ENCODE results near the gene ADAMTSL3. TPM values are rescaled to one million over a fixed set of nuclear protein-coding genes. Genes with fewer than 3 reads are reported as not detected.

Gene ADAMTSL3
- total and polyA plus RNA-seq, 2 donors (not counting 1 experiment from before 2014, with no cell fraction given) = 0.01 TPM; not detected in 1

DNA sequence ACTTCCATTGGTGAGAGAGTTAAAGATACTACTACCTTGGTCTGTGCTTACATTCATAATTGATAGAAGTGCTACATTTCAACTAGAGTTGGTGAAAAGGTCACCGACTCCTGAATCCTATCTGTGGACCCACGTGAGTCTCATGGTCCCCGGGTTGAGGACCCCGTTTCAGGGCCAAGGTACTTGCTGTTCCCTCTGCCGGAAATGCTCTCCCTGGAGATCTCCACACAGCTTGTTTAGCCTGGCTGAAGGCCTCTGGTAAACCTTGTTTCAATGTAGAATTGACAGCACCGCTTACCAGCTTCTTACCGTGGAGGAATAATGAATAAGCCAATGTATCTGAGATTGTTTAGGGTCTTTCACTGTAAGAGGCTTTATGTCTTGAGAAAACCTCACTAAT lies 355.7 kb downstream of the ADAMTSL3 start:
- Histone ChIP-seq H4K20me1 (ENCODE audit: control insufficient read depth, insufficient read depth, low read length, poor library complexity, severe bottlenecking) (no peaks in the 10 kb centered on the region), H3K9me3 (ENCODE audit: control extremely low read depth in 1 of 3, control insufficient read depth in 2 of 3, insufficient read depth in 1 of 3, low read length in 2 of 3) (peaks cover 0 to 3% (median 0%) of the 10 kb centered on the region in 3 donors), H2AFZ (ENCODE audit: insufficient read depth, low read depth, low read length, poor library complexity, severe bottlenecking) (no peak overlapping the region), H3K27ac (ENCODE audit: low read length in 2 of 2) (no peak overlapping the region), H3K4me2 (replicated peaks; ENCODE audit: low read depth, low read length, poor library complexity, severe bottlenecking) (no peak overlapping the region), H3K27me3 (replicated peaks in 1 of 4; ENCODE audit: control extremely low read depth in 1 of 4, control insufficient read depth in 3 of 4, insufficient read depth in 4 of 4, low read length in 3 of 4) (no peaks in the 10 kb centered on the region), H3K79me2 (ENCODE audit: control insufficient read depth, insufficient read depth, low read length) (no peaks in the 10 kb centered on the region), H3K4me1 (ENCODE audit: control insufficient read depth in 2 of 2, insufficient read depth in 2 of 2, low read length in 2 of 2) (no peaks in the 10 kb centered on the region), H3K36me3 (replicated peaks in 1 of 2; ENCODE audit: control extremely low read depth in 1 of 2, control insufficient read depth in 1 of 2, extremely low read depth in 1 of 2, insufficient read depth in 2 of 2, low read length in 1 of 2) (no peaks in the 10 kb centered on the region), H3K4me3 (ENCODE audit: control extremely low read depth in 1 of 5, extremely low read depth in 1 of 5, insufficient read depth in 1 of 5, low read depth in 2 of 5, low read length in 4 of 5) (no peak overlapping the region), H3K9ac (ENCODE audit: low read length) (no peak overlapping the region)
- ATAC-seq (ENCODE audit: low read depth) = no peak
- TF ChIP-seq EZH2 (IDR thresholded peaks at IDR 0.05; ENCODE audit: borderline replicate concordance, insufficient read depth, low read depth, low read length, poor library complexity, severe bottlenecking) = no peak
- TF ChIP-seq, protein P1, sequence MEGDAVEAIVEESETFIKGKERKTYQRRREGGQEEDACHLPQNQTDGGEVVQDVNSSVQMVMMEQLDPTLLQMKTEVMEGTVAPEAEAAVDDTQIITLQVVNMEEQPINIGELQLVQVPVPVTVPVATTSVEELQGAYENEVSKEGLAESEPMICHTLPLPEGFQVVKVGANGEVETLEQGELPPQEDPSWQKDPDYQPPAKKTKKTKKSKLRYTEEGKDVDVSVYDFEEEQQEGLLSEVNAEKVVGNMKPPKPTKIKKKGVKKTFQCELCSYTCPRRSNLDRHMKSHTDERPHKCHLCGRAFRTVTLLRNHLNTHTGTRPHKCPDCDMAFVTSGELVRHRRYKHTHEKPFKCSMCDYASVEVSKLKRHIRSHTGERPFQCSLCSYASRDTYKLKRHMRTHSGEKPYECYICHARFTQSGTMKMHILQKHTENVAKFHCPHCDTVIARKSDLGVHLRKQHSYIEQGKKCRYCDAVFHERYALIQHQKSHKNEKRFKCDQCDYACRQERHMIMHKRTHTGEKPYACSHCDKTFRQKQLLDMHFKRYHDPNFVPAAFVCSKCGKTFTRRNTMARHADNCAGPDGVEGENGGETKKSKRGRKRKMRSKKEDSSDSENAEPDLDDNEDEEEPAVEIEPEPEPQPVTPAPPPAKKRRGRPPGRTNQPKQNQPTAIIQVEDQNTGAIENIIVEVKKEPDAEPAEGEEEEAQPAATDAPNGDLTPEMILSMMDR (IDR thresholded peaks at IDR 0.05) = no peak
- Mint-ChIP-seq H3K4me3 (no peak overlapping the region), H3K27ac (no peak overlapping the region), H3K27me3 (no peaks in the 10 kb centered on the region), H3K4me1 (no peaks in the 10 kb centered on the region), H3K9me3 (ENCODE audit: insufficient read depth) (peaks cover 4% of the 10 kb centered on the region)
- POLR2A ChIA-PET = no interaction called here
- CTCF ChIA-PET = no interaction called here
- DNase-seq = no peak
- WGBS (ENCODE audit: insufficient coverage) = 96% methylated on average over 6 of the region's 7 CpGs
- intact Hi-C loops (cut with micrococcal nuclease) = no loop called here

DNA sequence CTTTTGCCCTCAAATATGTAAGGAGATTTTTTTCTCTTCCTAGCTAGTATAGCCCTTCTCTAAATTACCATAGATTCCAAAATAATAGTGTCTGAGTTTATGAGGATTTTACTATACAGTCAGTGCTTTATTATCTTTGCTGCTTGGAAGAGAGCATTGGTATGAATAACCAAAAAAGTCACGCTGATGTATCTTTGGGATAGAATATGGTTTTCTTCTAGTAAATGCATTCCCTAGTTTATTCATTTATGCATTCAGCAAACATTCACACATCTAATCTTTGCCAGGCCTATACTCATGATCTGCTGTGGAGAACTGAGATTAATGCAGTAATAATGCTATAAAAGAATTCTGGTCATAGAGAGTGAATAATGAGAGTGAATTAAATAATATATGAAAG lies 356.3 kb downstream of the ADAMTSL3 start:
- Histone ChIP-seq H3K27ac (ENCODE audit: low read length in 2 of 2) (no peak overlapping the region), H3K4me2 (replicated peaks; ENCODE audit: low read depth, low read length, poor library complexity, severe bottlenecking) (no peak overlapping the region), H3K79me2 (ENCODE audit: control insufficient read depth, insufficient read depth, low read length) (no peaks in the 10 kb centered on the region), H3K4me3 (ENCODE audit: control extremely low read depth in 1 of 5, extremely low read depth in 1 of 5, insufficient read depth in 1 of 5, low read depth in 2 of 5, low read length in 4 of 5) (no peak overlapping the region), H3K4me1 (ENCODE audit: control insufficient read depth in 2 of 2, insufficient read depth in 2 of 2, low read length in 2 of 2) (no peaks in the 10 kb centered on the region), H3K27me3 (replicated peaks in 1 of 4; ENCODE audit: control extremely low read depth in 1 of 4, control insufficient read depth in 3 of 4, insufficient read depth in 4 of 4, low read length in 3 of 4) (no peaks in the 10 kb centered on the region), H4K20me1 (ENCODE audit: control insufficient read depth, insufficient read depth, low read length, poor library complexity, severe bottlenecking) (no peaks in the 10 kb centered on the region), H2AFZ (ENCODE audit: insufficient read depth, low read depth, low read length, poor library complexity, severe bottlenecking) (no peak overlapping the region), H3K9me3 (ENCODE audit: control extremely low read depth in 1 of 3, control insufficient read depth in 2 of 3, insufficient read depth in 1 of 3, low read length in 2 of 3) (peaks cover 0 to 3% (median 0%) of the 10 kb centered on the region in 3 donors), H3K9ac (ENCODE audit: low read length) (no peak overlapping the region), H3K36me3 (replicated peaks in 1 of 2; ENCODE audit: control extremely low read depth in 1 of 2, control insufficient read depth in 1 of 2, extremely low read depth in 1 of 2, insufficient read depth in 2 of 2, low read length in 1 of 2) (no peaks in the 10 kb centered on the region)
- Mint-ChIP-seq H3K4me1 (no peaks in the 10 kb centered on the region), H3K9me3 (ENCODE audit: insufficient read depth) (peaks cover 4% of the 10 kb centered on the region), H3K4me3 (no peak overlapping the region), H3K27me3 (no peaks in the 10 kb centered on the region), H3K27ac (no peak overlapping the region)
- intact Hi-C loops (cut with micrococcal nuclease) = no loop called here
- TF ChIP-seq, protein P1 (IDR thresholded peaks at IDR 0.05) = no peak
- no peak for TF ChIP-seq EZH2 (IDR thresholded peaks at IDR 0.05; ENCODE audit: borderline replicate concordance, insufficient read depth, low read depth, low read length, poor library complexity, severe bottlenecking)
- DNase-seq = no peak
- ChIA-PET CTCF (no interaction called here), POLR2A (no interaction called here)
- no CpG with 5 or more reads among the region's 1 CpG for WGBS (ENCODE audit: insufficient coverage)
- ATAC-seq (ENCODE audit: low read depth) = no peak
